Mesothelial cell of epicardium (in vitro differentiated cells): ENCODE measurements around the gene KCNMA1. TPM values are rescaled to one million over a fixed set of nuclear protein-coding genes. Genes with fewer than 3 reads are reported as not detected.

Experiments
- DNase-seq, 2 experiments: peaks; one replicate each; pipeline ENCODE4 v3.0.0; 2021; ENCODE audit warnings: low spot score in 2 of 2; ENCODE audit not compliant: unreplicated experiment in 2 of 2
- H3K27ac Mint-ChIP-seq: 2 replicates; pipeline ENCODE4 v1.8.0; 2021; ENCODE audit warnings: mixed read lengths
- H3K27me3 Mint-ChIP-seq: 2 replicates; pipeline ENCODE4 v1.8.0; 2021; ENCODE audit warnings: low read depth, mixed read lengths
- H3K36me3 Mint-ChIP-seq: 2 replicates; pipeline ENCODE4 v1.8.0; 2021; ENCODE audit warnings: mixed read lengths
- H3K4me1 Mint-ChIP-seq: 2 replicates; pipeline ENCODE4 v1.8.0; 2021; ENCODE audit warnings: mixed read lengths
- H3K4me3 Mint-ChIP-seq: 2 replicates; pipeline ENCODE4 v1.8.0; 2021; ENCODE audit warnings: mild to moderate bottlenecking, moderate library complexity, mixed read lengths
- H3K9me3 Mint-ChIP-seq: 2 replicates; pipeline ENCODE4 v1.8.0; 2021; ENCODE audit warnings: mixed read lengths
- total RNA-seq: library from RNA; stranded (reverse); gene quantifications from 3 replicates; pipeline ENCODE4 v1.2.1, GENCODE V29; 2021
- TF ChIP-seq, protein P1 (sequence below): fragments of 200-600 bp; sonication (generic); IDR thresholded peaks from one replicate; pipeline ENCODE4 v1.5.0; 2021; ENCODE audit warnings: antibody characterized with exemption; ENCODE audit not compliant: unreplicated experiment

The KCNMA1 gene
- total RNA-seq, 1 donor from 2014 or later, result 44.0 TPM

- Mint-ChIP-seq H3K36me3 (no peaks in the 10 kb centered on the region), H3K27ac (no peak overlapping the region), H3K9me3 (peaks cover 8% of the 10 kb centered on the region), H3K4me1 (no peaks in the 10 kb centered on the region), H3K4me3 (no peak overlapping the region), H3K27me3 (peaks cover 15% of the 10 kb centered on the region)
- no peak for DNase-seq
- TF ChIP-seq, protein P1, sequence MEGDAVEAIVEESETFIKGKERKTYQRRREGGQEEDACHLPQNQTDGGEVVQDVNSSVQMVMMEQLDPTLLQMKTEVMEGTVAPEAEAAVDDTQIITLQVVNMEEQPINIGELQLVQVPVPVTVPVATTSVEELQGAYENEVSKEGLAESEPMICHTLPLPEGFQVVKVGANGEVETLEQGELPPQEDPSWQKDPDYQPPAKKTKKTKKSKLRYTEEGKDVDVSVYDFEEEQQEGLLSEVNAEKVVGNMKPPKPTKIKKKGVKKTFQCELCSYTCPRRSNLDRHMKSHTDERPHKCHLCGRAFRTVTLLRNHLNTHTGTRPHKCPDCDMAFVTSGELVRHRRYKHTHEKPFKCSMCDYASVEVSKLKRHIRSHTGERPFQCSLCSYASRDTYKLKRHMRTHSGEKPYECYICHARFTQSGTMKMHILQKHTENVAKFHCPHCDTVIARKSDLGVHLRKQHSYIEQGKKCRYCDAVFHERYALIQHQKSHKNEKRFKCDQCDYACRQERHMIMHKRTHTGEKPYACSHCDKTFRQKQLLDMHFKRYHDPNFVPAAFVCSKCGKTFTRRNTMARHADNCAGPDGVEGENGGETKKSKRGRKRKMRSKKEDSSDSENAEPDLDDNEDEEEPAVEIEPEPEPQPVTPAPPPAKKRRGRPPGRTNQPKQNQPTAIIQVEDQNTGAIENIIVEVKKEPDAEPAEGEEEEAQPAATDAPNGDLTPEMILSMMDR, result no peak
Observed at GRCh38 chr10:77670817-77671443, 33.3 kb upstream of the KCNMA1 start.

GRCh38 chr10:77669892-77670291 lies 32.3 kb upstream of the KCNMA1 start:
- Mint-ChIP-seq H3K4me1 (no peaks in the 10 kb centered on the region), H3K36me3 (no peaks in the 10 kb centered on the region), H3K27me3 (peaks cover 15% of the 10 kb centered on the region), H3K4me3 (no peak overlapping the region), H3K27ac (no peak overlapping the region), H3K9me3 (peaks cover 8% of the 10 kb centered on the region)
- TF ChIP-seq, protein P1, result no peak
- no peak for DNase-seq

DNA sequence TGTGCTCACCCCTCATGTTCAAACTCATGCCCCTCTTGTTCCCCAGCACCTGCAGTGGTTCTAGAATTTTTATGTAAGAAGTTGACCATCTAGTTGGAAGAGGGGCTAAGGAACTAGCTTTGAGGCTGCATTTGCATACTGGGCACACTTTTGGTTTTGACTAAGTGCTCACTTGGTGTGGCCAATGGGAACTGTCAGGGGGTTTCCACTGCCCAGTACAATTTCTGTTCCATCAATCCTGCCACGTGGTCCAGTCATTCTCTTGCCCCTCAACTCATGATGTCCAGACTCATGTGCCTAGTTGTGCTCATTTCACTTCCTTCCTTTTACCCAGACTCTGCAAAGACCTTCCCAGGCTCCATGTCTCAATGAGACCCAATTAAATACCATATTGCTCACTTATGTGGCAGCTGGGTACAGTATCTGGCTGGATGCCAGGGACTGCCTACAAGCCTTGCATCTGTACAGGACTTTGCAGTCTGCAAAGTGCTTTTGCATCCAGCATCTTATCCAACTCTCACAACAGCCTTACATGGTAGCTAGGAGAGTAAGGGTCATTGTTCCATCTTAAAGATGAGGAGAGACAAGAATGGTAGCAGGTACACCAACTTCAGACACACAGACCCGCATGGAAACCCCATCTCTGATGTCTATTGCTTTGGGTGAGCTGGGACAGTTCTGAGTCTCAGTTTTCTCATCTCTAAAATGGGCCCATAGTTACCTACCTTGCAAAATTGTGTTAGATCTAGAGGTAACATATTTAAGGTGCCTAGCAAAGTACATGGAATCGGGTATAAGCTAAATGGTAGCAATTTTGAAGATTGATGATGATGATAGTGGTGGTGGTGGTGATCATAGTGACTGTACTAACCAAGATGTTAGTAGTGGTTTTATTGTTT lies 30.1 kb upstream of the KCNMA1 start:
- no peak overlapping the region for H3K27ac Mint-ChIP-seq
- H3K27me3 Mint-ChIP-seq, result peaks cover 15% of the 10 kb centered on the region
- TF ChIP-seq, protein P1, result no peak
- no peak for DNase-seq
- H3K36me3 Mint-ChIP-seq, result no peaks in the 10 kb centered on the region
- H3K4me1 Mint-ChIP-seq, result peaks cover 14% of the 10 kb centered on the region
- H3K4me3 Mint-ChIP-seq, result no peak overlapping the region
- no peaks in the 10 kb centered on the region for H3K9me3 Mint-ChIP-seq

DNA sequence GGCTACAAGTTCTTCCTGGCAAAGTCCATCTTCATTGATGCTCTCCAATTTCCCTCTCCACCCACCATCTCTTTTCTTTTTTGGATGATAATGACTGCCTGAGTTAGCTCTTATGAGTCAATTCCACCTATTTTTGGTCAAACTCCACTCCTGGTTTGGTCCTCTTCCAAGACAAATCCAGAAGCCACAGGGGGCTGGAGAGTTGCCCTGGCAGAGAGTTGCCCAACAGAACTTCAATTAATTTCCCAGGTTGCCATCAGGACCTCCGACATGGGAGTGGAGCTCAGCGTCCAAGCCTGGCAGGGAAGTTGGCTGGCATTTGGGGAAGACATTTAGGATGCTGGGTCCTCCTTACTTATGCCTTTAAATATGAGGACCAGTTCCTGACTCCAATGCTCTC lies 29.2 kb upstream of the KCNMA1 start:
- peaks cover 14% of the 10 kb centered on the region for H3K4me1 Mint-ChIP-seq
- H3K27me3 Mint-ChIP-seq, result peaks cover 15% of the 10 kb centered on the region
- no peak overlapping the region for H3K27ac Mint-ChIP-seq
- H3K36me3 Mint-ChIP-seq, result no peaks in the 10 kb centered on the region
- TF ChIP-seq, protein P1, result no peak
- no peak for DNase-seq
- no peak overlapping the region for H3K4me3 Mint-ChIP-seq
- H3K9me3 Mint-ChIP-seq, result no peaks in the 10 kb centered on the region

- H3K9me3 Mint-ChIP-seq, result peaks cover 3% of the 10 kb centered on the region
- DNase-seq, result no peak
- H3K27me3 Mint-ChIP-seq, result no peaks in the 10 kb centered on the region
- no peaks in the 10 kb centered on the region for H3K36me3 Mint-ChIP-seq
- peak overlapping the region; percentile 77 for H3K27ac Mint-ChIP-seq
- TF ChIP-seq, protein P1, result no peak
- no peak overlapping the region for H3K4me3 Mint-ChIP-seq
- H3K4me1 Mint-ChIP-seq, result peaks cover 18% of the 10 kb centered on the region
Observed at GRCh38 chr10:77664696-77665095, 27.1 kb upstream of the KCNMA1 start.
